NCI-H748 treated with DMSO at 0.1 percent for 48 hours (cell line): ENCODE measurements around the gene KPNA3.
A peak's percentile ranks its signal among the peaks of the same experiment; 100 is the strongest.
"Not testable (repeated sequence)": the region's sequence is repeated elsewhere in the genome, so short reads cannot be mapped to it uniquely, and the experiment has no call there.

Experiments used
- DNase-seq: peaks from one replicate; lab custom pipeline; 2025; lab: John Stamatoyannopoulos, UW

The KPNA3 gene

GRCh38 chr13:49749848-49750247, 42.6 kb downstream of the KPNA3 start:
- no peak for DNase-seq

GRCh38 chr13:49746111-49746510, 46.4 kb downstream of the KPNA3 start:
- peak; percentile 47 for DNase-seq

- no peak for DNase-seq
Measured at GRCh38 chr13:49740870-49741269, 51.6 kb downstream of the KPNA3 start.

GRCh38 chr13:49739498-49740187, 52.8 kb downstream of the KPNA3 start:
- DNase-seq, result no peak

GRCh38 chr13:49733181-49733951, 59.1 kb downstream of the KPNA3 start:
- no peak for DNase-seq

GRCh38 chr13:49731766-49732165, 60.7 kb downstream of the KPNA3 start:
- DNase-seq, result no peak

GRCh38 chr13:49716615-49717014, 75.9 kb downstream of the KPNA3 start:
- no peak for DNase-seq

GRCh38 chr13:49714757-49715156, 77.7 kb downstream of the KPNA3 start:
- DNase-seq, result no peak

GRCh38 chr13:49711218-49711863, 81.1 kb downstream of the KPNA3 start:
- no peak for DNase-seq

GRCh38 chr13:49704264-49704663, 88.2 kb downstream of the KPNA3 start:
- DNase-seq, result not testable (repeated sequence)

- no peak for DNase-seq
Measured at GRCh38 chr13:49701491-49701890, 91.0 kb downstream of the KPNA3 start.

GRCh38 chr13:49697468-49697867, 95.0 kb downstream of the KPNA3 start:
- no peak for DNase-seq

- DNase-seq, result no peak
Measured at GRCh38 chr13:49694446-49694845, 98.0 kb downstream of the KPNA3 start.

GRCh38 chr13:49693877-49694276, 98.6 kb downstream of the KPNA3 start:
- DNase-seq, result no peak

- DNase-seq, result no peak
Measured at GRCh38 chr13:49693191-49693733, 99.2 kb downstream of the KPNA3 start.

- peak; percentile 83 for DNase-seq
Measured at GRCh38 chr13:49690995-49691784, 101.3 kb downstream of the KPNA3 start, which contains the start of gene EBPL. EBPL (minus strand) TSS chr13:49691486; CDS start chr13:49691424, 62 bp downstream.

- peak; percentile 45 for DNase-seq
Measured at GRCh38 chr13:49690133-49690994, 102.1 kb downstream of the KPNA3 start.

GRCh38 chr13:49683489-49683888, 109.0 kb downstream of the KPNA3 start:
- no peak for DNase-seq

- peak; percentile 32 for DNase-seq
Measured at GRCh38 chr13:49681842-49682435, 110.5 kb downstream of the KPNA3 start.

- peak; percentile 6 for DNase-seq
Measured at GRCh38 chr13:49679246-49679645, 113.2 kb downstream of the KPNA3 start.
